GM12801 (cell line): ENCODE results near the gene KREMEN2.

Source experiments
- CTCF ChIP-seq: IDR thresholded peaks from one replicate; pipeline ENCODE4 v1.5.1; 2011; ENCODE audit warnings: control low read depth; ENCODE audit not compliant: insufficient read length; ENCODE audit errors: extremely low read depth

The KREMEN2 gene

DNA sequence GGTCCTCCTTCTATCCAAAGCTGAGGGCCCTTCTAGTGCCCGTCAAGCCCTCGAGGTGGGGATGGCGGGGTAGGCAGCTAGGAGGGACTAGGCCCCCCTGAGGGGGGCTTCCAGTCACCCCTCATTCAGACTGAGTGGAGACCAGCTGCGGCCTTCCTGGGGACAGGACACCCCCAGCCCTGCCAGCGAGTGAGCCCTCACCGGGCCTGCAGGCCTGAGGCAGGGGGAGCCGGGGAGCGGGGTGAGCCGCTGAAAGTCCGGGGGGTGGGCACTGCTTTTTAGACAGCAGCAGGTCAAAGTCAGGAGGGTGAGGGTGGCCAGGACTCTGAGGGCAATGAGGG lies 8.7 kb upstream of the KREMEN2 start:
- TF ChIP-seq CTCF: no peak

- TF ChIP-seq CTCF: no peak
These were observed 8.1 kb upstream of the KREMEN2 start for GRCh38 chr16:2955779-2956578.

DNA sequence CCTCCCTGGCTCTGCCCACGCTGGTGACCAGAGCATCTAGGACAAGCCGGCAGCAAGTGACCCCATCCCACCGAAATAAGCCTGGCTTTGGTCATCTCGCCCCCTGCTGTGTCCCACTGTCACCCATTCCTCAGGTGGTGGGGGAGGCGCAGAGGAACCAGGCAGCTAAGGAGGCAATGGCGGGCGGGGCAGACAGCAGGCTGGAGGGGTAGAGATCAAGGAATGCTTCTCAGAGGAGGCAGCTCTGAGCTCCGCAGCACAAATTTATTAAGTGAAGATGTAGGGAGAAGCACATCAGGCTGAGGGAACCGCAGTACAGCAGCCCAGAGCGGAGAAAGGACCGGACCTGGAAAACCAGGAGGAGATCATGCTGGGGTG lies 7.5 kb upstream of the KREMEN2 start:
- no peak for TF ChIP-seq CTCF

GRCh38 chr16:2959206-2959605 lies 4.9 kb upstream of the KREMEN2 start:
- TF ChIP-seq CTCF: no peak

GRCh38 chr16:2960183-2961010 lies 3.7 kb upstream of the KREMEN2 start:
- no peak for TF ChIP-seq CTCF

GRCh38 chr16:2962334-2963073 lies 1.6 kb upstream of the KREMEN2 start:
- no peak for TF ChIP-seq CTCF

DNA sequence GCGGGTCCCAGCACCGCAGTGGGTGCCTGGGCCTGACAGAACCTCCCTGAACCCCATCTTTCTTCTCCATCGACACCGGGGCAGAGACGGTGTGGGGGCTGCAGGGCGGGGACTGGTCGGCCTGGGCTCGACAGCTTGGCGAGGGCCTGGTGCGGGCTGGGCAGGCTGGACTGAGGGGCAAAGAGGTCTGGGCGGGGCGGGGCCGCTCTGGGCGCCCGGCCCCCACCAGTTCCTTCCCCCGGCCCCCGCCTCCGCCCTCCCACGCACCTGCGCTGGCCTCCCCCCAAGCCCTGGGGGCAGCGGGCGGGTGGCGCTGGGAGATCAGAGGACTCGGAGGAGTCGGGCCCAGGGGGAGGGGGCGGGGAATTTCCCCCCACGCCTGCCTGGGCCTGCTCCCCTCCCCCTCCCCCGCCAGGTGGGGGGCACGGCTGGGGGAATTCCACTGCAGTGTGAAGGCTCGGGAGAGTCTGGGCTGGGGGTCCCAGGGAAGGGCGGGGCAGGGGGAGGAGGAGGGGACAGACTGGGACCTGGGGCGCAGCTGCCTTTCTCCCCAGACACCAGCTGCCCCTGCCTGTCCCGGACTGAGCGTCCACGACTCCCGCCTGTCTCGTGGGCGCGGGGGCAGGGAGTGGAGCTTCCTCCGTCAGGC lies 877 bp upstream of the KREMEN2 start:
- TF ChIP-seq CTCF: no peak
